CD4-positive, alpha-beta T cell treated with Interleukin-6 for 4 hours (primary cell): ENCODE results near the gene CAGE1.
"Not testable (repeated sequence)": the region's sequence is repeated elsewhere in the genome, so short reads cannot be mapped to it uniquely, and the experiment has no call there.

Experiments
- DNase-seq: peaks from one replicate; pipeline ENCODE4 v3.0.0-alpha.2; 2020; ENCODE audit warnings: mixed read lengths

The CAGE1 gene

GRCh38 chr6:7406743-7407142 lies 17.2 kb upstream of the CAGE1 start:
- no peak for DNase-seq

- DNase-seq, result no peak
Measured at GRCh38 chr6:7404546-7404945, 15.0 kb upstream of the CAGE1 start.

GRCh38 chr6:7402716-7403115 lies 13.2 kb upstream of the CAGE1 start:
- no peak for DNase-seq

GRCh38 chr6:7401075-7401474 lies 11.5 kb upstream of the CAGE1 start:
- DNase-seq, result no peak

GRCh38 chr6:7392402-7392801 lies 2.9 kb upstream of the CAGE1 start:
- DNase-seq, result no peak

DNA sequence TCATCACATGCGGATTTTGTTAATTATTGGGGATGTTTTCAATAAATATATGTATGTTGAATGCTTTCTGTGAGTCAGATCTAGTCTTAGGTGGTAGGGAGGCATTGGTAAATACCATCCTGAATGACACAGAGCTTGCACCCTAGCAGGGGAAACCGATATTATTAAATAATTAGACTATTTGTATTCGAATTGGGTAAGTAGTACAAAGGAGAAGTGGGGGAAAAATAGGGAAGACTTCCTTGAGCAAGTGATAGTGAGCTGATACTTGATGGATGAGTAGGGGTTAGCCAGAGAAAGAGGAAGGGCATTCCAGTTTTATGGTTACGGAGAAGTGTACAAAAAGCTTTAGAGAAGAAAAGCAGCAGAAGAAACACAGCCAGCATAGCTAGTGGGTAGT lies 1.6 kb upstream of the CAGE1 start:
- no peak for DNase-seq

GRCh38 chr6:7390226-7390878 lies 810 bp upstream of the CAGE1 start:
- DNase-seq, result no peak

DNA sequence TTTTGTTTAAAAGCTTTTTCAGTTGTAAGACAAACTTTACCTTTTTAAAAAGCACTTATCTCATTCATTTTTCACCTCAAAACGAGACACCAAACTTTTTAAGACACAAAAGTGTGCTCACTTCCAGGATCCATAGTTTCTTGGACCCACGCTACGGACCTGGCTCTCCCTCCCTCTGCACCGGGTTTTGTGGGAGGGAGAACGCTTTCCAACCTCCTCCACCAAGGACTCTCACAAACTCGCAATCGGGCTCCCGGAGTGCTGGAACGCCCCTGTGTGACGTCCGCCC lies 436 bp downstream of the CAGE1 start:
- no peak for DNase-seq

DNA sequence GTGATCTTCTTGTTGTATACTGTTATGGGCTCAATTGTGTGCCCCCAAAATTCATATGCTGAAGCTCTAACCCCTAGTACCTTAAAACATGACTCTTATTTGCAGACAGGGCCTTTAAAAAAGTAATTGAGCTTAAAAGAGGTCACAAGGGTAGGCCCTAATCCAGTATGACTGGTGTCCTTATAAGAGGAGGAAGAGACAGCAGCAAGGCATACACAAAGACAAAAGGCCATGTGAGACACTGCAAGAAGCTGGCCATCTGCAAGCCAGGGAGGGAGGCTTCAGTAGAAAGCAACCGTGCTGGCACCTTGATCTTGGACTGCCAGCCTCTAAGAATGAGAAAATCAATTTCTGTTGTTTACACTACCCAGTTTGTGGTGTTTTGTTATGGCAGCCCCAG lies 8.4 kb downstream of the CAGE1 start:
- no peak for DNase-seq

GRCh38 chr6:7378740-7379139 lies 10.8 kb downstream of the CAGE1 start:
- DNase-seq, result no peak

- no peak for DNase-seq
Measured at GRCh38 chr6:7377961-7378360, 11.6 kb downstream of the CAGE1 start.

DNA sequence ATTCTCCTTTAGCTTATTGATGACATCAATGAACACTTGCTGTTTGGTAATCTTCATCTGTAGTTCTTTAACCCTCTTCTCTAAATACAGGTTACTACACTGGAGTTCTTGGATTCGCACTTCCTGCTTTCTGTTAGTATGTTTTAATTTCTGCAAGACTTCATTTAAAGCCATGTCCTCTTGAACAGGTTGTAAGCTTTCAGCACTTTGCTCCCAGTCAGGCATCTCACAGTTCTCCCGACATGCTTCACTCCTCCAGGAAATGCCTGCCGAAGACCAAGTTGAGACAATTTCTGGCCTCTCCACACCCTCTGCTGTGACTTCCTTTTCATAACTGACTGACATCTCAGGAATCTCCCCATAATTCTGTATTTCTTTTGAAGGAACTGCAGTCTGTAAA lies 15.8 kb downstream of the CAGE1 start:
- DNase-seq, result no peak

DNA sequence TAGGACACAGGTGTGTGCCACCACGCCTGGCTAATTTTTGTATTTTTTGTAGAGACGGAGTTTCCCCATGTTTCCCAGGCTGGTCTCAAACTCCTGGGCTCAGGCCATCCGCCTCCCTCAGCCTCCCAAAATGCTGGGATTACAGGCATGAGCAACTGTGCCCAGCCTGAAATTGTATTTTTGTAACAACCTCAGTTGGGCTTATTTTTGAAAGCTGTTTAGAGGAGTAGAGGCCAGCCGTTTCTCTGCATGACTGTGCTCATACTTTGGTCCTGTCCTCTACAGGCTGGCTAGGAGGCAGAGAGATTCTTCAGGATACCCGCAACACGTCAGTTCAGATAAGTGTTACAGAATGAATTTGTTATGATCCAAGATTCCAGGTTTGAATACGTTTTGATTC lies 22.1 kb downstream of the CAGE1 start:
- no peak for DNase-seq

- not testable (repeated sequence) for DNase-seq
Measured at GRCh38 chr6:7351916-7352315, 37.6 kb downstream of the CAGE1 start.

- DNase-seq, result not testable (repeated sequence)
Measured at GRCh38 chr6:7350591-7350990, 39.0 kb downstream of the CAGE1 start.

- not testable (repeated sequence) for DNase-seq
Measured at GRCh38 chr6:7347551-7347997, 42.0 kb downstream of the CAGE1 start.

DNA sequence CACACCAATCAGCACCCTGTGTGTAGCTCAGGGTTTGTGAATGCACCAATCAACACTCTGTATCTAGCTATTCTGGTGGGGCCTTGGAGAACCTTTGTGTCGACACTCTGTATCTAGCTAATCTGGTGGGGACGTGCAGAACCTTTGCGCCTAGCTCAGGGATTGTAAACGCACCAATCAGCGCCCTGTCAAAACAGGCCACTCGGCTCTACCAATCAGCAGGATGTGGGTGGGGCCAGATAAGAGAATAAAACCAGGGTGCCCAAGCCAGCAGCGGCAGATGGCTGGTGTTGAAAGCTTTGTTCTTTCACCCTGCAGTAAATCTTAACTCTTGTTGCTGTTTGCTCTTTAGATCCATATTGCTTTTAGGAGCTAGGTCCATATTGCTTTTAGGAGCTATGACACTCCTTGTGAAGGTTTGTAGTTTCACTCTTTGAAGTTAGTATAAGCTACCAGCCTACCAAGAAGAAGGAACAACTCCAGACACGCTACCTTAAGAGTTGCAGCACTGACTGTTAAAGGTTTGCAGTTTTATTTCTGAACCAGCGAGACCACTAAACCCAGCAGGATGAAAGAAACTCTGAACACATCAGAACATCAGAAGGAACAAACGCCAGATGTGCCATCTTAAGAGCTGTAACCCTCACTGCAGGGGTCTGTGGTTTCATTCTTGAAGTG lies 44.6 kb downstream of the CAGE1 start:
- not testable (repeated sequence) for DNase-seq

GRCh38 chr6:7343546-7344475 lies 45.7 kb downstream of the CAGE1 start:
- peak; percentile 5 for DNase-seq

DNA sequence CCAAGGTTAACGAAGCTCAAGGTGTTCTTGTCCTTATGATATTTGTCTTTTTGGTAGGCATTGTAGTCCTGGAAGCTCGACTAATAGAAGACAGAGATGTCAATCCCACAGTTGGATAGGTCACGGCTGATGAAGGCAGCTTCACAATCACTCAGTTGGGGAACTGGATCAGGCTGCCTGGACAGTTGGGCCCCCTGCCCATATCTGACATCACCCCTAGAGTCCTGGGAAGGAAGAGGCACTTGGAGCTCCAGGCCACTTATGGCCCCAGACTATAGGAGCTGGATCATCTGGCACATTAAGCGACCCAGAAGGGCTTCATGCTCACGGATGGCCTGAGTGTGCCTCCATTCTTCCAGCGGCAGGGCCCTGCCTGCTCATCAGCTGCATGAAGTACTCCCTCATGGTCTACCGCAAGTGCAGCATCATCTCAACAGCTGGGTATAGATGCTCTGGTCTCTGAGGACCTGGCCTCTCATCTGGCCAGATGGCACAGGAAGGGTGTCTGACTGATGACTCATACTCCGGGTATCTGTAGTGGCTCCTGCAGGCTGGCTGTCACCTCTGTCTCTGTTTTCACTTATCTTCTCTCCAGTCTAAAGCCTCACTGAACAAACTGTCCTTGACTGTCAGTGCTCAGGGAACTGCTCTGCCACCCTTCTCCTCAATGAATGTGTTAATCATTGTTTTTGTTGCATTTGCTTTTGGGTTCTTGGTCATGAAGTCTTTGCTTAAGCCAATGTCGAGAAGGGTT lies 47.4 kb downstream of the CAGE1 start:
- DNase-seq, result no peak

GRCh38 chr6:7341271-7341670 lies 48.3 kb downstream of the CAGE1 start:
- no peak for DNase-seq

DNA sequence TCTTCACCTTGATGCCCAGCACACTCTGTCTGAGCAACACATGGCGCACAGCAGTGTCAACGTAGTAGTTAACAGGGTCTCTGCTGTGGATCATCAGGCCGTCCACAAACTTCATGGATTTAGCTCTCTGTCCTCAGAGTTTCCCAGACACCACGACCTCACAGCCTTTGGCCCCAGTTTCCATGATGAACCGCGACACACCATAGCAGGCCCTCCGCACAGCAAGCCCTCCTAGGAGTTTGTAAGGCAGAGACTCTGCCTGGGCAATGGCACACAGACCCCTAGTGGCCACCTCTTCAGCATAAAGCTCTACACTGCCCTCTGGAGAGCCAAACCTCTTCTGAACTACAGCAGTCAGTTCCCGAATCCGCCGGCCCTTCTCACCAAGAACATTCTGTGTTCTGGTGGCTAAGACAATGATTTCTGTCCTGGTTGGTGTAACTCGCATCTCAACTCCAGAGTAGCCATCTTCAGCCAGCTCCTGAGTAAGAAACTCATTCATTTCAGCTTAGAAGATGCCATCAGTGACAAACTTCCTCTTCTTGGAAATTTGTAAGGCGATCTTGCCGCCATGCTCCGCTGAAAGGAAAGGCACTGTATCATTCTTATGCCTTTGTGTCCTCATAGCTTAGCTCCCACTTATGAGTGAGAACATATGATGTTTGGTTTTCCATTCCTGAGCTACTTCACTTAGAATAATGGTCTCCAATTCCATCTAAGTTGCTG lies 50.4 kb downstream of the CAGE1 start:
- peak; percentile 13 for DNase-seq

DNA sequence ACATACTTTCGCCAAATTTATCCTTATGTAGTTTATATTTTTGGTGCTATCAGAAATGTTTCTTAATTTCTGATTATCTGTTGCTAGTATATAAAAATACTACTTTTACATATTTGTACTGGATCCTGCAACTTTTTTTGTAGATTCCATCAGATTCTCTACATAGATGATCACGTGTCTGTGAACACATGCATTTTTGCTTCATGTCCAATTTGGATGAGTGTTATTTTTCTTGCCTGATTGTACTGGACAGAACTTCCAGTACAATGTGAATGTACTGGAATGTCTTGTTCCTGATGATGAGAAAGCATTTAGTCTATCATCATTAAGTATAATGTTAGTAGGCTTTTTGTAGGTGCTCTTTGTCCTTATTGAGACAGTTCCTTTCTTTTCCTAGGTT lies 51.5 kb downstream of the CAGE1 start:
- no peak for DNase-seq
